ENCODE measurements around the gene SLC39A7. TPM values are rescaled to one million over a fixed set of nuclear protein-coding genes. Genes with fewer than 3 reads are reported as not detected.

Gene SLC39A7
- total RNA-seq, 1 experiment from 2014 or later, result 119 TPM

- H3K36me3 ChIP-seq (ENCODE audit: insufficient read depth, low read length, poor library complexity, severe bottlenecking), result no peaks in the 10 kb centered on the region
- TF ChIP-seq CTCF (conservative IDR thresholded peaks at IDR 0.05; ENCODE audit: low read depth, low read length), result no peak
- TF ChIP-seq EZH2 (IDR thresholded peaks at IDR 0.05; ENCODE audit: borderline replicate concordance, low read depth, low read length, poor library complexity, severe bottlenecking), result no peak
Measured at GRCh38 chr6:33178755-33179475, 21.8 kb upstream of the SLC39A7 start.

DNA sequence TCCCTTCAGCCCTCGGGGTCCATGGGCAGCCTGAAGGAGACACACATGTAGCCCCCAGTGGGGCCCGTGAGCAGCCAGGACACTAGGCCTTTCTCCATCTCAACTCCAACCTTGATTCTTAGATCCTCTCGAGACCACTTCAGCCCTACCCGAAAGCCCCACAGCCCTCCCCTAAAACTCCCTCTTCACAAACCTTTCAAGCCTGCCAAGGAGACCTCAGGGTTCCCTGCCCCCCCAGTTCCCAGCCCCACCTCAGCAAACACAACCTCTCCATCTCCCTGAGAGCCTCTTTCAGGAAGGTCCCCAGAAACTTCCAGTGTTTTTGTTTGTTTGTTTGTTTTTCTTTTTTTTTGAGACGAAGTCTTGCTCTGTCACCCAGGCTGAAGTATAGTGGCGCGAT, 19.5 kb upstream of the SLC39A7 start:
- no peaks in the 10 kb centered on the region for H3K9me3 ChIP-seq (ENCODE audit: low read depth, low read length, poor library complexity, severe bottlenecking)
- H3K4me1 ChIP-seq (ENCODE audit: insufficient read depth, low read length, poor library complexity, severe bottlenecking), result peaks cover 9% of the 10 kb centered on the region
- no peak overlapping the region for H3K27ac ChIP-seq (ENCODE audit: low read depth, low read length, poor library complexity, severe bottlenecking)
- DNase-seq (ENCODE audit: low spot score), result no peak
- H3K36me3 ChIP-seq (ENCODE audit: insufficient read depth, low read length, poor library complexity, severe bottlenecking), result no peaks in the 10 kb centered on the region
- TF ChIP-seq EZH2 (IDR thresholded peaks at IDR 0.05; ENCODE audit: borderline replicate concordance, low read depth, low read length, poor library complexity, severe bottlenecking) (no peak), CTCF (conservative IDR thresholded peaks at IDR 0.05; ENCODE audit: low read depth, low read length) (no peak)
- POLR2A ChIA-PET (ENCODE audit: low non-redundant PET), result no interaction called here
- intact Hi-C loops (cut with micrococcal nuclease; ENCODE audit: unreplicated experiment), result no loop called here
- CTCF ChIA-PET, result no interaction called here
- BruUV-seq (replicated peaks), result no TSS peak
- H3K4me3 ChIP-seq (ENCODE audit: low read depth, low read length, poor library complexity, severe bottlenecking), result no peak overlapping the region
- H3K27me3 ChIP-seq (replicated peaks; ENCODE audit: insufficient read depth, low read depth, low read length, poor library complexity), result no peaks in the 10 kb centered on the region

More at GRCh38 chr6:33178755-33179475, 21.8 kb upstream of the SLC39A7 start:
- no TSS peak for BruUV-seq (replicated peaks)
- Histone ChIP-seq H3K27ac (ENCODE audit: low read depth, low read length, poor library complexity, severe bottlenecking) (no peak overlapping the region), H3K4me3 (ENCODE audit: low read depth, low read length, poor library complexity, severe bottlenecking) (no peak overlapping the region), H3K9me3 (ENCODE audit: low read depth, low read length, poor library complexity, severe bottlenecking) (no peaks in the 10 kb centered on the region), H3K4me1 (ENCODE audit: insufficient read depth, low read length, poor library complexity, severe bottlenecking) (peaks cover 9% of the 10 kb centered on the region), H3K27me3 (replicated peaks; ENCODE audit: insufficient read depth, low read depth, low read length, poor library complexity) (no peaks in the 10 kb centered on the region)
- DNase-seq (ENCODE audit: low spot score), result no peak
- CTCF ChIA-PET, result no interaction called here
- POLR2A ChIA-PET (ENCODE audit: low non-redundant PET), result no interaction called here
- intact Hi-C loops (cut with micrococcal nuclease; ENCODE audit: unreplicated experiment), result no loop called here

DNA sequence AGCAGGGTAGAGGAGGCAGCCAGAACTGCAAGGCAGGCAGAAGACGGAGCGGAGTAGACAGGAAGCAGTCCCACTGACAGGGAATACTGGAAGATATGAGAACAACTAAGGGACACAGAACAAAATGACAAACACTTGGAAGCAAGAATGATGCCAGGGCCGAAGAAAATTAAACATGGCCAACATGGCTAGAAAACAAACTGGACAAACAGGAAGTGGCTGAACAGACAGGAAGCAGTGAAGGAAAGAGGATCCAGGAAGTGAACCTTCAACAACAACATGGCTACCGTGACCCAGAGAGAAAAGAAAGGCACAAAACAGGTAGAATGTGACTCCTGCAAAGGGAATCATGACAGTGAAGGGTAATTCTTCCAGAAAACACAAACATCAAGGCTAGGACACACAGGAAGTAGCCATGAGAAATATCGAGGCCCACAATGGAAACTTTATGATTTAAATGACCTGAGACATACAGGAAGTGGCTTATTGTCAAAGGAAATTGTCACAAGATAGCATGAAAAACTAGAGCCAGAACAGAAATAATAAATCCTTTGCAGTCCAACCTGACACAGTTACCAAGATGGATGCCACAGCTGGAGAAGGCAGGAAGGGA, 17.5 kb upstream of the SLC39A7 start:
- no peaks in the 10 kb centered on the region for H3K27me3 ChIP-seq (replicated peaks; ENCODE audit: insufficient read depth, low read depth, low read length, poor library complexity)
- peaks cover 9% of the 10 kb centered on the region for H3K4me1 ChIP-seq (ENCODE audit: insufficient read depth, low read length, poor library complexity, severe bottlenecking)
- H3K36me3 ChIP-seq (ENCODE audit: insufficient read depth, low read length, poor library complexity, severe bottlenecking), result no peaks in the 10 kb centered on the region
- POLR2A ChIA-PET (ENCODE audit: low non-redundant PET), result no interaction called here
- no peak for DNase-seq (ENCODE audit: low spot score)
- CTCF ChIA-PET, result no interaction called here
- H3K4me3 ChIP-seq (ENCODE audit: low read depth, low read length, poor library complexity, severe bottlenecking), result no peak overlapping the region
- no peak overlapping the region for H3K27ac ChIP-seq (ENCODE audit: low read depth, low read length, poor library complexity, severe bottlenecking)
- no peaks in the 10 kb centered on the region for H3K9me3 ChIP-seq (ENCODE audit: low read depth, low read length, poor library complexity, severe bottlenecking)
- TF ChIP-seq CTCF (conservative IDR thresholded peaks at IDR 0.05; ENCODE audit: low read depth, low read length) (no peak), EZH2 (IDR thresholded peaks at IDR 0.05; ENCODE audit: borderline replicate concordance, low read depth, low read length, poor library complexity, severe bottlenecking) (no peak)
- intact Hi-C loops (cut with micrococcal nuclease; ENCODE audit: unreplicated experiment), result no loop called here
- no TSS peak for BruUV-seq (replicated peaks)
